D721Med (cell line): Measurements from ENCODE around the gene ZDHHC14.

ENCODE experiments used
- DNase-seq: peaks from one replicate; pipeline ENCODE4 v3.0.0; 2011; ENCODE audit warnings: low spot score; ENCODE audit not compliant: insufficient read length
- FAIRE-seq: peaks from 2 replicates; lab custom pipeline; 2011; peaks lifted over from hg19 to GRCh38; lab: Jason Lieb, UNC
- TF ChIP-seq, protein P1 (sequence below): IDR thresholded peaks from 2 replicates; pipeline ENCODE4 v1.5.1; 2012; ENCODE audit warnings: mild to moderate bottlenecking, control low read depth; ENCODE audit not compliant: insufficient read depth; ENCODE audit errors: missing control alignments

The ZDHHC14 gene

GRCh38 chr6:157530724-157531168, 149.8 kb downstream of the ZDHHC14 start:
- FAIRE-seq (no peak), DNase-seq (no peak)
- TF ChIP-seq, protein P1, sequence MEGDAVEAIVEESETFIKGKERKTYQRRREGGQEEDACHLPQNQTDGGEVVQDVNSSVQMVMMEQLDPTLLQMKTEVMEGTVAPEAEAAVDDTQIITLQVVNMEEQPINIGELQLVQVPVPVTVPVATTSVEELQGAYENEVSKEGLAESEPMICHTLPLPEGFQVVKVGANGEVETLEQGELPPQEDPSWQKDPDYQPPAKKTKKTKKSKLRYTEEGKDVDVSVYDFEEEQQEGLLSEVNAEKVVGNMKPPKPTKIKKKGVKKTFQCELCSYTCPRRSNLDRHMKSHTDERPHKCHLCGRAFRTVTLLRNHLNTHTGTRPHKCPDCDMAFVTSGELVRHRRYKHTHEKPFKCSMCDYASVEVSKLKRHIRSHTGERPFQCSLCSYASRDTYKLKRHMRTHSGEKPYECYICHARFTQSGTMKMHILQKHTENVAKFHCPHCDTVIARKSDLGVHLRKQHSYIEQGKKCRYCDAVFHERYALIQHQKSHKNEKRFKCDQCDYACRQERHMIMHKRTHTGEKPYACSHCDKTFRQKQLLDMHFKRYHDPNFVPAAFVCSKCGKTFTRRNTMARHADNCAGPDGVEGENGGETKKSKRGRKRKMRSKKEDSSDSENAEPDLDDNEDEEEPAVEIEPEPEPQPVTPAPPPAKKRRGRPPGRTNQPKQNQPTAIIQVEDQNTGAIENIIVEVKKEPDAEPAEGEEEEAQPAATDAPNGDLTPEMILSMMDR: no peak

DNA sequence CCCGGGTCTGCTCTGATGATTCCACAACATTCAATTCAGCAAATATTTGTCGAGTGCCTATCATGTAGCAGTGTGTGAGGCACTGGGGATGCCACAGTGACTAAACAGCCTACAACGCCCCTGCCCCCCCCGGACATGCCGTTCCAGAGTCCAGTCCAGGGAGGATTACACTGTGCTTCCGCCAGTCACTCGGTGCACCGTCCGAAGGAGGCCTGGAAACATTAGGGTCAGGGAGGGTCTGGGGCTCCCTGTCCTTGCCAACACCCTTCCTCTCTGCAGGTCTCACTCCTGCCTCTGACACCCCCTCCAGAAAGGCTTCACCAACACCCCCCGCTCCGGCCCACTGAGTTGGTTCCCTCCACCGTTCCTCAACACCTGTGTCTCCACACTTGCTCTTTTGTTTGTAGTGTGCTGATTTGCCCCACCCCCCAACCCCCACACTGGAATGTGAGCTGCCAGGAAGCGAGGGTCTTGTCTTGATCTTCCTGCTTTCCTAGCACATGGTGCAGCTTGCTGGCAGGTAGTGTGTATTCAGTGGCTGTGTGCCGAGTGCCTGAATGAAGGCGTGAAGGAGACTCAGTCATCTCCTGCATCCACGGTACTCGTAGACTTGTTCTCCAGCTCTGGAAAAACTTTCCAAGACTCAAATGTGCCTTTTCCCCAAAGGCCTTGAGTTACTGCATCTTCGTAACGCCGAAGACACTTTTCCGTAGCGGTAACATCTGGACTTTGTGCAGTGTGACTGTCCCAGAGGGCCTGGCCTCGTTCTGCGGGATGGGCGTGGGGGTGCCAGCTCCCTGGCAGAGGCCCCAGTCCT, 150.4 kb downstream of the ZDHHC14 start:
- DNase-seq (no peak), FAIRE-seq (no peak)
- TF ChIP-seq, protein P1: no peak

DNA sequence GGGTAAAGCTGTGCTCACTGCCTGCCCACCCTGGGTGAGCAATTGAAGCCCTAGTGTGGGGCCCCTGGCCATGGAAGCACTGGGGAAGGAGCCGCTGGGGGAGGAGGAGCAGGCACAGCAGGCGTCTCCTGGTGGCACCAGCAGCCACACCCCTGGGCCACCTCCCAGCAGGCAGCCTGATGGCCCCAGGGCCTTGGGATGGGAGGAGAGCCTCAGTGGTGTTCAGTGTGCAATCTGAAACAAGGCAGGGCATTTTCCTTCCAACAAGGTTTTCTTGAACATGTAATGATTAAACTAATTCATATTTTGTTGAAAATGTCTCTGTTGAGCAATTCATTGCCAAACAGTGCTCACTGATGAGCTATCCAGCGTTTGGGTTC, 151.0 kb downstream of the ZDHHC14 start:
- FAIRE-seq: no peak
- TF ChIP-seq, protein P1: no peak
- no peak for DNase-seq

- FAIRE-seq (no peak), DNase-seq (no peak)
- TF ChIP-seq, protein P1: no peak
Observed at GRCh38 chr6:157533048-157533871, 152.3 kb downstream of the ZDHHC14 start.

GRCh38 chr6:157534134-157534871, 153.3 kb downstream of the ZDHHC14 start:
- no peak for FAIRE-seq
- TF ChIP-seq, protein P1: no peak
- no peak for DNase-seq

DNA sequence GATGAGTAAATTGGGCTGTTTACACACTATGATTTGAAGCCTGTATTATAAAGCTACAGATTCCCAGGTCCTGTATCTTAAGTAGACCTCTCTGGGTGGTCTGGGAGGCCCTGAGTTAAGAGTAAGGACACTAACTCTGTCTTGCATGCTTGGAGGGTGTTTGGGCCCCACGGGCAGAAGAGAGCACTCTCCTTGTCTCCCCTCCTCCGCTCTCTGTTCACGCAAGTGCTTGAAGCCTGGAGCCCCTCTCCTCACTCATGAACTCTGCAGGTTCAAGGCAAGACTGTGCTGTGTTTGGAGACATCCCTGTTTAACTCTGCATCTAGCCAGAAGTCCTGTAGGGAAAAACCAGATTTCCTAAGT, 154.0 kb downstream of the ZDHHC14 start:
- no peak for FAIRE-seq
- DNase-seq: no peak
- TF ChIP-seq, protein P1: no peak
